GM18499 (cell line): ENCODE data around the gene GDF11.

Experiments used
- ATAC-seq: cut with Tn5 transposase; IDR thresholded peaks from one replicate; pipeline ENCODE4 v1.9.1; 2021; ENCODE audit warnings: moderate number of reproducible peaks; ENCODE audit not compliant: insufficient read depth, unreplicated experiment

Gene GDF11

DNA sequence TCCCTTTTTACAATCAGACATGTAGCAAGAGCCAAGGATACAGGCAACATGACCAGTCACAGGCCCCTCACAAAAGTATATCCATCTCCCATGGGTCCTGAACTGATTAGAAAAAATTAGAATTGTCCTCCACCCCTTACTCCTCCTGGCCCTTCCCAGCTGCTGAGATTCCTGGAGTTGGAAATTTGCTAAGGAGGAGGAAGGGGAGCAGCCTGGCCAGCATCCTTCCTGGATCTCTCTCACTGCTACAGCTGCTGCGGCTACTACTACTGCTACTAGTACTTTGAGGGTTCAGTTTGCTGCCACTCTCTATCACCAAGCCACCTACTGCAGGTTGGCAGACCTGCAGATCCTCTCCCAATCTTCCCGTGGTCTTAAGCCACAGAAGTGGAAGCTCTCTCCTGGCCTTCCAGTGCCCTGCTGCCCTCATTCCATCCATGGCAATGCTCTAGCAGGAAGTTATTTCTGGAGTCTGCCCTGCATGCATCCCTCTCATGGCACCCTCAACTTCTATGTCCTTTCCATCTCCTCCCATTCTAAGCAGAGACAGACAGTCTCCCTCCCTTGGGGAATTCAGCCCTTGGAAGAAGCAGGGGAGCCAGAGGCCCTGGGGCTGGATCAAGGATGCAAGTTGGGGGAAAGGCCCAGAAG lies 36.2 kb upstream of the GDF11 start:
- no peak for ATAC-seq

DNA sequence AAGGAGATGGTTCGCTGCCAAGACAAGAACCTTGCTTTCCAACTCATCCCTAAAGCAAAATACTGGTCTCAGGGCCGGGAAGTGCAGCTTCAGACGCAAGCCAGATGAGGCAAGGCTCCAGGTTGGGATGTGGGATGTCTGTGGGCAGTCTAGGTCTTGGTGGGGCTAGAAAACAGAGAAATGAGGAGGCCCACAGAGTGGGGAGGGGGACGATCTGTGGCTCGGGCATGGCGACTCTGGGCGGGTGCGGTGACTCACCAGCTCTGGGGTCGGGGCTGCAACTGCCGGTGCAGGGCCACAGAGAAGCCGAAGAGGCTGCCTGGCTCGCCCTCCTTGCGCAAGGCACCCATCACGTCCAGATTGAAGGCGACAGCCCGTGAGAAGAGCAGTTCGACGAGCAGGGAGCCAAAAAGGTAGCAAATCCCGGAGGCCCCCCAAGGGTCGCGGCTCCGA lies 35.7 kb upstream of the GDF11 start:
- no peak for ATAC-seq

DNA sequence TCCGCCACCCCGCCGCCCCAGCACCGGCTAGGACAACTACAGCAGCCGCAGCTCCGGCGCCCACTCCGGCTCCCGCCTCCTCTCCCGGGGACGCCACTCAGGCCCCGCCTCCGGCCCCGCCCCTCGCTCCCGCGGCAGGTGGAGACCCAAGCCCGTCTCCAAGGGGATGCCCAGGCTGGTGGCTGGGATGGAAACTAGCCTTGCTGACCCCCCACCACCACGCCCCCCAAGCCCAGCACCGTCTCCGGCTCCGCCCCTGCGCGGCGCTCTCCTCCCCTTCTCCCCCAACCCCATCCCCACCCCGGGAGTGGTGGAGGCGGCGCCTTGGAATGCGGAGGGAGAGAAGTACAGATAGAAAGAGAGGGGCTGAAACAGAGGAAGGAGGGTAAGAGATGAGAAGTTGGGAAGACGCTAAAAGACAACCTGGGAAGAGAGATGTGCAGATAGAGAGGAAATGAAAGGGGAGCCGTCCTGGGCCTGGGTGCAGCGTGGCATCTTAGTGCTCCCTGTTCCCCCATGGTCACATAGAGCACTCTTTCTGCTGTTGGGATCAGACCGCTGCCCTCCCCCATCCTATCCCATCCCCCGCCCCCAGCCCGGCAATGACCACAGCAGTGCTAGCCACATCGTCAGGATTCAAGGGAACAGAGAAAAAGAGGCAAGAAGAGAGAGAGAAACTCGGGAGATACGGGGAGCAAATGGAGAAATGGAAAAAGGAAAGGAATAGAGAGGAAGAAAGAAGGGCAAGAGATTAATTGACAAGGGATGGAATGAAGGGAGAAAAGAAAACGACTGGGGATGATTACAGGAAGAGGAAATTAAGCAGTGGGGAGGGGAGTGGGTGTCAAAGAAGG lies 34.9 kb upstream of the GDF11 start, which contains the start of gene ITGA7:
Gene ITGA7, minus strand, starts transcription at position 64 of the 854 bp plus-strand sequence. CDS start 222 bp downstream, outside the sequence.
- no peak for ATAC-seq

DNA sequence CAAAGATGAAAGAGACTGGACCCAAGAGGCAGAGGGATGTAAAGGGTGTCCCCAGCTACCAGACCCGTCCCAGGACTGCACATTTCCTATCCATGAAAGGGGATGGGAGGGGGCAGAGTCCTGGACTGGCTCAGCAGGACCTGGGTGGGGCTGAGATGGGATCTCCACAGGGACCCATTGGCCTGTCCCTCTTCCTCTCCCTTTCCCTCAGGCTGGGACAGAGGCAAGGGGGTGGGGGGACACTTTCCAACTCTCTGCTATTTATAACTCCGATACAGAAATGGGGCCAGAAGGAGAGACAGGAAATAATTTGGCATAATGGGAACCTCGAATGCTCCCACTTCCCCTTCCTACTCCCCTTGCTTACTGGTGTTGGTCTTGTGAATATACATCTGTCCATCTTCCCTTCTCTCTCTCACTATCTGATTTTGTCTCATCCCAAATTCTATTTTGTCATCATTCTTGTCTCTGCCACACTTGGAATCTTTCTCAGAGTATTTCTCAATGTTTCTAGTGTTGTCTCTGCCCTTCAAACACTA lies 34.2 kb upstream of the GDF11 start:
- ATAC-seq: no peak

DNA sequence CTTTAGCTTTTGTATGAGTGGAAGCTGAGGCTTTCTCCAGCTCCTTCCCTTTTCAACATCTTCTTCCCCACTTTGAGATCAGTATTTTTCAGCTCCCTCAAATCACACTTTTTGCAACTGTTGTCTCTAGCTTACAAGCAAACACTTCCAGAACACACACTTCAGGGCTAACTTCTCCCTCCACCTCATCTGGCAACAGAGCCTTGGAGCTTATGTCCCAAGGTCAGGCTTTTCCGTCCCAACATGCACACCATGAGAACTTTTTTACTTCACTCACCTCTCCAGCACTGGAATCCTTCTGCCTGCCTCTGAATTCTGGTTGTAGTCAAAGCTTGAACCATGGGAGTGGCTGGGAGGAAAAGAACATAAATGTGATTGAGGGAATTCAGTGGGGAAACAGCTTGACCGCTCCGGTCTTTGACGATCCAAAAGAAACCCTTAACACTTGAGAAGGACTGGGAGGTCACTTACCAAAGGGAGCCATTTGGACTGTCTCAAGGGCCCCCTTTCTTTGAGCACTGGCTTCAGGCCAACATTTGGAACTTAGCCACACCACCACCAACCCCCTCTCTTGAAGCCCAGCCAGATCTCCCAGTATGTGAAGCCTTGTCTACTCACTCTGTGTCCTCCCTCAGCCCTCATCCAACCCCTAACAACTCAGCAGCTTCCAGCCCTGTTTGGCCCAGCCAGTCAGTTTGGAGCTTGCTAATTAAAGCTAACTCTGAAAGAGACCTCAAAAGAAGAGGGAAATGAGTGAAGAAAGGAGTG lies 31.0 kb upstream of the GDF11 start:
- ATAC-seq: no peak

DNA sequence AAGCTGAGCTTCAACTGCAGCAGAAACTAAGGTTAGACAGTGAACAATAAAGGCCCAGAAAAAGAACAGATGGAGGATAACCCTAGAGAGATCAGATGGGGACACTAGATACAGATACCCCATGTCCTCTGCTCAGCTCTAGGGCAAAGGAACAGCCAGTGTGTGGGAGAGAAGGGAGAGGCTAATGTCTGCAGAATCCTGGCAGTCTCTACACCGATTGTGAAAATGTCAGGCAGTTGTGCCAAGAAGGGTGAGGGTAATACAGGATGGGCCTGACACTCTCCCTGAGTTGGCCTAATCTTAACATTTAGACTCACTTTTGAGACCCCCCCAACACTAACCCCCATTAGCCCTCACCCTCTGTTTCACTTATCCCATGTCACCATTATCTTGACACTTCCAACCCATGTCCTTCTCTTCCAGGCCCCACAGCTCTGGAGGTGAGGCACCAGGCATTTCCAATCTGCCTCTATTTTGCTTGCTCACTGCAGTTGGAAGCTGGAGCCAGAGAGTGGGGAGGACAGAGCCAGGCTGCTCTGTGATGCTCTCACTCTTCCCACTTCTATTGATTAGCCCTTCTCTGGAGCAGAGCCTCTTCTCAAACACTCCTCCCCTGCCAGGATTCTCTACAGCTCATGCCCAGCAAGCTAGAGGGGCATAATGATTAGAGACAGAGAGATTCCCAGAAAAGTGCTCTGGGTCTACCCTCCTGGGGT lies 30.1 kb upstream of the GDF11 start:
- ATAC-seq: no peak

DNA sequence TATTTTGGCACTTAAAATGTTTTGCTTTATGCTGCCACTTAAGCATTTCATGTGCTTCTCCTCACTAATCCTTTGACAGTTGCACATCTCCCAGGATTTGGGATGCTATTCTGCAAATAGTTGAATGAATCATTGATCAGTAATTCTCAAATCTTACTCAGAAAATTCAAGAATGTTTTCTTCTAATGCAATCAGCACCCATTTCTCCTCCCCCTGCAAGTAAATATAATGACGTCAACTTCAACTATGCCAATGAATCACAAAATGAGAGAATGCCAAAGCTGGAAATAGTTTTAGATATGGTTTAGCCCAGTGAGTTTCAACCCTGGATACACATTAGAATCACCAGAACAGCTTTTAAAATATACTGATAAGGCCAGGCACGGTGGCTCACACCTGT lies 29.2 kb upstream of the GDF11 start:
- ATAC-seq: no peak

DNA sequence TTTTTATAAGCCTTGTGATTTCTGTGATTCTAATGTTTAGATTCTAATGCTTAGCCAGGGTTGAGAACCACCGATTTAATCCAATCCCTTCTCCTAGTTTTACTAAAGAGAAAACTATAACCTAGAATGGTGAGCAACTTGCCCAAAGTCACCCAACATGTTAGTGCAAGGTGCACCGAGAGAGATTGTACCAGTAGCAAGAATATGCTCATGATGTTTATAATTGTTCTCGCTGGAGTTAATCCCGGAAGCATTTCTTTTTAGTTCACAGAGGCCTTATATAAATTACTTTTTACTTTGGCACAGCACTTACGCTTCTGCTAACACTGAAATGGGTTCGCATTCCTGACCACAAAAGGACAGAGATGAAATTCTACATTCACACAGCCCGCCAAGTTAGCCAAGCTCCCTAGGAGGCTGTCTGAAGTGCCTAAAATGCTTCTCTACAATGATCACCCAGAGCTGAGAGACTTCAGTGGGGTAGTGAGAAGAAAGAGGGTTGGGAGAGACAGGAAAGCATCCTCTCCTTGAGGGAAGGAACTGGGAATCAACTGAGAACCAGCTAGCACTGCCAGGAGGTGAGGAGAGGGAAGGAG lies 27.7 kb upstream of the GDF11 start:
- ATAC-seq: no peak

DNA sequence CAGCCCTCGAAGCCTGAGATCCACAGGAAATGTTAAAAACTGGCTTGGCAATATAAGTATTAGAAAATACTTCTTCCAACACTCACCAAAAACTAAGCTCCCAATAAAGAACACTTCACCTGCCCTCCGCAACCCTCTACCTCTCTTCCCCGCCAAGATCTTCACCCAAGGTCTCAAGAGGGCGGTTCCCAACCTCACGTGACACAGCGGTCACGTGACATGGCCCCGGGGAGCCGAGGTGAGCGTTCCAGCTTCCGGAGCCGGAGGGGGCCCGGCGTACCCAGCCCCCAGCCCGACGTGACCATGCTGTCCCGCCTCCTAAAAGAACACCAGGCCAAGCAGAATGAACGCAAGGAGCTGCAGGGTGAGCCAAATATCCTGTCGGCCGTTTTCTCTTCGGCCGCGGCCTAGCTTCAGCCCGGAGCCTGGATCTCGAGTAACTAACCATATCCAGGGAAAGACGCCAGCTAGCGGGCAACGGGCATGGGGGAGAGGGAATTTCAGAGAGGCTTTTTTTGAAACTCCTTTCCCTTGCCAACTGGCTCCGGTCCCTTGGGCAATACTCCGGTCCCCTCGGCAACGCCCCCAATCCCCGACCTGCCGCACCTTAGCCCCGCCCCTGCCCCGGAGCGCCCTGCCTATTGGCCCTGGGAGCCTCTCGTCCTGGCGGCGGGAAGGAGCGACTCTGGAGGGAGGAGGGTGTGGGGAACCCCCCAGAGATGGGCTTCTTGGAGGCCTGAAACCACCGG lies 26.9 kb upstream of the GDF11 start, which contains the start of gene BLOC1S1:
Gene BLOC1S1, plus strand, starts transcription at position 214 of the 749 bp plus-strand sequence. Its CDS starts 6 bp downstream, at position 220.
- ATAC-seq: peak; percentile 50

DNA sequence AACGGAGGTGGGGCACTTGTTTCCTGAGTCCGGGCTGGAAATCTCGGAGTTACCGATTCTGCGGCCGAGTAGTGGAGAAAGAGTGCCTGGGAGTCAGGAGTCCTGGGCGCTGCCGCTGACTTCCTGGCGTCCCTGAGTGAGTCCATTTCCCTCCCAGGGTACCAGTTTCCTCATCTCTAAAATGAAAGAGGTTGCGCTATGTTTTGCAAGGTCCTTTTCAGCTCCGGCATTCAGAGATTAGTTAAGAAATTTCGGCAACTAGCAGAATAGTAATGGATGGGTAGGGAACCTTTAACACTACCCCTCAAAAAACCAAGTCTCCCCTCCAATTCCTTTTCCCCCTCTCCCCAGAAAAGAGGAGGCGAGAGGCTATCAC lies 26.4 kb upstream of the GDF11 start:
- ATAC-seq: peak; percentile 12

DNA sequence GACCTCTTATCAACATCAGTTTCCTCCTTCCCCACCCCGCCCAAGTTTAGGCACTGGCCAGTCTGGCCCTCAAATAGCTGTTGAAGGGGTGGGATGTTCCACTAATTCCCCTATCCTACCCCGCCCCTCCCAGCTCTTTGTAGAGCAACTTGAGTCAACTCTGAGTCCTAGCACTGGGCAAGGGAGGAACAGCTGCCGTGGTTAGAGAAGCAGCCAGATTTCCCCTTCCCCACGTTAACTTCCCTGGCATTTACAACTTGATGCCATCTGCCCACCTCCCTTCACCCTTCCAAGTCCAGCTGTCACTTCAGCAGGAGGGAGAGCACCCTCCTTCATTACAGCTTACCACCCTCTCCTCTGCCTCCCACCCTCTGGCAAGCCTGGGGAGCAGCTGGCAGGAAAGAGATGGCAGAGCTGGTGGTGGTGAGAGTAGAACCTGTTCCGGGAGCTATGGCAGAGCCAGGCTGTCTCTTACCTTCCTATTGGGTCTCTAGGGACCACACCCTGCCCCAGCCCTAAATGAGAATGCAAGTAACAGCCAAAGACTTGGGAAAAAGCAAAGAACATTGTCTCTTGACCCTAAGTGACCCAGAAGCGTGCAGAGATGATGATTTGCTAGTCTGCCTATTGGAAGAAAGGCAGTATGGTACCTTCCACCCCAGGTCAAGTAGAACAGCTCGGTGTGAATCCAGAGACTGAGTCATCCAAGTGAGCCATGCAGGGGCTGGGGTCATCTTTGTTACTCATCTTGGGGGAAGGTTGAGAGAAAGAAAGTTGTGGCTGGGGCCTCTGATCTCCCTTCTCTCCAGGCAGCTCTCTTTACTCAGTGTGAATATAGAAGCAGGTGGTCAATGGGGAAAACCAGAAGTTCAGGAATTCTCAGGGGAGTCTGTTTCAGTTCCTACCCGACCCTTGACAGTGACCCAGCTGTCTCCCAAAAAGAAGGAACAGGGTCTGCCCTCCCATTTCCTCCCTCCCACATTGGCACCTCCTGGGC lies 25.6 kb upstream of the GDF11 start:
- ATAC-seq: no peak

DNA sequence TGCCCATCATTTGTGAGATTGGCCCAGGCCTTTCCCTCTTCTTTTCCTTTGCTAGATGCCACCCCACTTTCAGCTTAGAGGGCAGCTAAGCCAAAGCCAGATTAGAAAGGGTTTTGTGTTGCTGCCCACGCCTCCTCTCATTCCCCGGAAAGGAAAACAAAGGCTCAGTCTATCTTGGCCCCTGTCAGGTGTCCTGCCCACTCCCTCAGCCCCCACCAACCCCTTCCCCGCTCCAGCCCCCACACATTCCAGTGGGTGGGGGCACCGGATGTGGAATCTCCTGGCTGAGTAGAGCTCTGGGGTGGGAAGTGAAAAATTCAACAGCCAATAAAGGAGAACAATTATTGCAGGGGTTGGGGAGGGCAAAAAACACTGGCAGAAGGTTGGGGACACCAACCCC lies 24.9 kb upstream of the GDF11 start:
- ATAC-seq: no peak

DNA sequence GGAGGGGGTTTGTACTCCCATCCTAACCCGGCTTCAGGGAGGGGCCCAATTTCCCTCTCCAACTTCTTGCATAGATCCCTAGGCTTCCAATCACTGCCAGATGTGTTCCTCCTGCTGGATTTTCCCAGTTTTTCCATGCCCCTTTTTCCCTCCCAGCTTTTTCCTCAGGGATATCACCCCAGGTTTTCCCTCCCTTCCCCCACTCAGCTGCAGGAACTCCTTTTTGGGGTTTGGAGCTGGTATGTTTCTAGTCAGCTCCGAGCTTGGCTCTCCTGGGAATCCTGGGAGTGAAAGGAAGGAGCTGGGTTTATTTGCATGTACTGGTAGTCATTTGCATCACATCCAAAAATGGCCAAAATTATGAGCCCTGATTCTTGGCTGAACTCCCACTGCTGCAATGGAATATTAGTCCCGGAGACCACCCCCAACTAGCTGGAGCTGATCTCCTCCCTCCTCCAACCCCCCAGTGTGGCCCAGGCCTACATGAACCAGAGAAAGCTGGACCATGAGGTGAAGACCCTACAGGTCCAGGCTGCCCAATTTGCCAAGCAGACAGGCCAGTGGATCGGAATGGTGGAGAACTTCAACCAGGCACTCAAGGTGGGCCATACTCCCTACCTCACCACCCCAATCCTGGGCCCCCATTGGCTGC lies 24.2 kb upstream of the GDF11 start:
- ATAC-seq: no peak

DNA sequence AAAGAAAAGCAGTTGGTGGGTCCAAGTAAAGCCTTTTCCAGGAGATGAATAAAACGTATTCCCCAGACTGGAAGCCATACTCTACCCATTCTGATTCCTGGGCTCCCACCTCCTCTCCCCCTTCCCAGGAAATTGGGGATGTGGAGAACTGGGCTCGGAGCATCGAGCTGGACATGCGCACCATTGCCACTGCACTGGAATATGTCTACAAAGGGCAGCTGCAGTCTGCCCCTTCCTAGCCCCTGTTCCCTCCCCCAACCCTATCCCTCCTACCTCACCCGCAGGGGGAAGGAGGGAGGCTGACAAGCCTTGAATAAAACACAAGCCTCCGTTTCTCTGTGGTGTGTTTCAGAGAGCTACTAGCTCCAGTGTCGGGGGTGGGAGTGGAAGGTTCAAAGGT lies 23.6 kb upstream of the GDF11 start:
- no peak for ATAC-seq

DNA sequence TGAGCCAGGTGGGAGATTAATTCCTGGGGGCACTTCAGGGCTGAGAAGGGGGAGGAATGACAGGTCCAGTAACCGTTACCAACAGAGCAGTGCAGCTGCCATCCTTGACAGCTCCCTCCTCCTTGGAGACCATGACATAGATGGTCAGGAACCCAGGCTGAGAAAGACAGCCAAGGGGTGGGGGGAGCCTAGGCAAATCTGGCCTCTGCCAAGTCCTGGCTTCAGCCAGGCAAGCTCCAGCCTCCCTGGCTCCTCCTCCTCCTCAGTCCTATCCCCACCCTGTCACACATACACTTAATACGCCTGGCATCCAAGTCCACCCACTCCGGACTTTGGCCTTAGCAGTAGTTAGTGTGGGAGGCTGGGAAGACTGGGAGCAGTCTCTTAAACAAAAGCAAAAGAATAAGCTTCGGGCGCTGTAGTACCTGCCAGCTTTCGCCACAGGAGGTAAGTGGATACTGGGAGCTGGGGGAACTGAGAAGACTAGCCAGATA lies 22.8 kb upstream of the GDF11 start, which contains the start of gene RDH5:
Gene RDH5, plus strand, starts transcription at position 323 of the 494 bp plus-strand sequence. CDS start 792 bp downstream, outside the sequence.
- no peak for ATAC-seq

DNA sequence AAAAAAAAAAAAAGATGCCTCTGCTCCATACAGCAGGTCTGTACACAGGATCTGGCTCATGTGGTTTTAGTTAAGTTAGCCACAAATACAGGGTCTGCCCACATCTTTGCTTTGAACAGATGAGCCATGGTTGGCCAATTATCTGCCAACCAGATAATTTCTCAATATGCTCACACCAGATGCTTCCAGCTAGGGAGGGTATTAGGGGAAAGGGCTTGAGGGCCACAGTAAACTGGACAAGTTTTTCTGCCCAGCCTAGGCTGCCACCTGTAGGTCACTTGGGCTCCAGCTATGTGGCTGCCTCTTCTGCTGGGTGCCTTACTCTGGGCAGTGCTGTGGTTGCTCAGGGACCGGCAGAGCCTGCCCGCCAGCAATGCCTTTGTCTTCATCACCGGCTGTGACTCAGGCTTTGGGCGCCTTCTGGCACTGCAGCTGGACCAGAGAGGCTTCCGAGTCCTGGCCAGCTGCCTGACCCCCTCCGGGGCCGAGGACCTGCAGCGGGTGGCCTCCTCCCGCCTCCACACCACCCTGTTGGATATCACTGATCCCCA lies 22.0 kb upstream of the GDF11 start:
- ATAC-seq: no peak
